Subcutaneous abdominal adipose tissue (tissue), 5 donors: ENCODE data around the gene SPAG6.

Source experiments
- H3K27ac ChIP-seq: one replicate; pipeline ENCODE4 v1.7.0; 2013; ENCODE audit warnings: low read depth, mild to moderate bottlenecking, inconsistent platforms, low read length, moderate library complexity
- H3K27me3 ChIP-seq, 5 donors: one replicate each; pipeline ENCODE4 v1.7.0; 2013; ENCODE audit warnings: low read length in 5 of 5, inconsistent platforms in 1 of 5; ENCODE audit not compliant: control insufficient read depth in 5 of 5, insufficient read depth in 4 of 5
- H3K36me3 ChIP-seq, 5 donors: one replicate each; pipeline ENCODE4 v1.7.0; 2013; ENCODE audit warnings: low read length in 5 of 5; ENCODE audit not compliant: control insufficient read depth in 5 of 5, insufficient read depth in 5 of 5
- H3K4me1 ChIP-seq, 5 donors: one replicate each; pipeline ENCODE4 v1.7.0; 2013; ENCODE audit warnings: low read length in 5 of 5, mild to moderate bottlenecking in 3 of 5, moderate library complexity in 1 of 5; ENCODE audit not compliant: control insufficient read depth in 5 of 5, insufficient read depth in 5 of 5
- H3K4me3 ChIP-seq, 5 donors: one replicate each; pipeline ENCODE4 v1.7.0; 2013; ENCODE audit warnings: low read length in 5 of 5, low read depth in 1 of 5
- H3K9ac ChIP-seq, 5 donors: one replicate each; pipeline ENCODE4 v1.7.0; 2013; ENCODE audit warnings: low read length in 5 of 5, mild to moderate bottlenecking in 4 of 5, moderate library complexity in 3 of 5
- H3K9me3 ChIP-seq, 5 donors: one replicate each; pipeline ENCODE4 v1.7.0; 2013; ENCODE audit warnings: low read length in 5 of 5; ENCODE audit not compliant: control insufficient read depth in 5 of 5
- donor health status: healthy.
- donor health status: healthy.
- donor health status: healthy.
- donor health status: healthy.
- donor health status: healthy.

Gene SPAG6

GRCh38 chr10:22451346-22451745, 106.0 kb downstream of the SPAG6 start:
- Histone ChIP-seq H3K27me3 (peaks cover 0 to 4% (median 0%) of the 10 kb centered on the region in 5 donors), H3K4me3 (no peak overlapping the region), H3K9me3 (peaks cover 0 to 3% (median 0%) of the 10 kb centered on the region in 5 donors), H3K4me1 (no peaks in the 10 kb centered on the region), H3K27ac (no peak overlapping the region), H3K36me3 (no peaks in the 10 kb centered on the region), H3K9ac (no peak overlapping the region)

- no peak overlapping the region for H3K4me3 ChIP-seq
Measured at GRCh38 chr10:22453320-22453719, 108.0 kb downstream of the SPAG6 start.

GRCh38 chr10:22453948-22454591, 108.8 kb downstream of the SPAG6 start:
- Histone ChIP-seq H3K9ac (no peak overlapping the region), H3K4me1 (no peaks in the 10 kb centered on the region), H3K36me3 (no peaks in the 10 kb centered on the region), H3K9me3 (peaks cover 0 to 3% (median 0%) of the 10 kb centered on the region in 5 donors), H3K27me3 (peaks cover 0 to 4% (median 0%) of the 10 kb centered on the region in 5 donors), H3K4me3 (no peak overlapping the region), H3K27ac (no peak overlapping the region)

More at GRCh38 chr10:22453320-22453719, 108.0 kb downstream of the SPAG6 start:
- Histone ChIP-seq H3K4me1 (no peaks in the 10 kb centered on the region), H3K9ac (no peak overlapping the region), H3K36me3 (no peaks in the 10 kb centered on the region), H3K9me3 (peaks cover 0 to 3% (median 0%) of the 10 kb centered on the region in 5 donors), H3K27me3 (peaks cover 0 to 4% (median 0%) of the 10 kb centered on the region in 5 donors), H3K27ac (no peak overlapping the region)

- Histone ChIP-seq H3K4me3 (no peak overlapping the region), H3K27ac (no peak overlapping the region), H3K9ac (no peak overlapping the region), H3K4me1 (no peaks in the 10 kb centered on the region), H3K9me3 (peaks cover 0 to 3% (median 0%) of the 10 kb centered on the region in 5 donors), H3K36me3 (no peaks in the 10 kb centered on the region), H3K27me3 (peaks cover 0 to 4% (median 0%) of the 10 kb centered on the region in 5 donors)
Measured at GRCh38 chr10:22454634-22455033, 109.3 kb downstream of the SPAG6 start.

GRCh38 chr10:22455068-22455857, 110.0 kb downstream of the SPAG6 start:
- Histone ChIP-seq H3K4me1 (no peaks in the 10 kb centered on the region), H3K9me3 (peaks cover 0 to 3% (median 0%) of the 10 kb centered on the region in 5 donors), H3K4me3 (no peak overlapping the region), H3K27me3 (peaks cover 0 to 4% (median 0%) of the 10 kb centered on the region in 5 donors), H3K9ac (no peak overlapping the region), H3K27ac (no peak overlapping the region), H3K36me3 (no peaks in the 10 kb centered on the region)

- peaks cover 0 to under 1% (median 0%) of the 10 kb centered on the region in 5 donors for H3K9me3 ChIP-seq
- H3K4me3 ChIP-seq: no peak overlapping the region
- no peaks in the 10 kb centered on the region for H3K4me1 ChIP-seq
- H3K27me3 ChIP-seq: peaks cover 0 to under 1% (median 0%) of the 10 kb centered on the region in 5 donors
- no peak overlapping the region for H3K9ac ChIP-seq
- H3K36me3 ChIP-seq: no peaks in the 10 kb centered on the region
- H3K27ac ChIP-seq: no peak overlapping the region
Measured at GRCh38 chr10:22456486-22456885, 111.2 kb downstream of the SPAG6 start.

GRCh38 chr10:22458272-22459038, 113.2 kb downstream of the SPAG6 start:
- H3K4me1 ChIP-seq: no peaks in the 10 kb centered on the region
- H3K36me3 ChIP-seq: no peaks in the 10 kb centered on the region
- no peak overlapping the region for H3K27ac ChIP-seq
- no peaks in the 10 kb centered on the region for H3K9me3 ChIP-seq
- no peak overlapping the region for H3K9ac ChIP-seq
- H3K27me3 ChIP-seq: peaks cover 0 to 4% (median 0%) of the 10 kb centered on the region in 5 donors
- H3K4me3 ChIP-seq: no peak overlapping the region

- Histone ChIP-seq H3K27ac (no peak overlapping the region), H3K4me1 (no peaks in the 10 kb centered on the region), H3K9me3 (no peaks in the 10 kb centered on the region), H3K27me3 (peaks cover 0 to 4% (median 0%) of the 10 kb centered on the region in 5 donors), H3K9ac (no peak overlapping the region), H3K36me3 (no peaks in the 10 kb centered on the region), H3K4me3 (no peak overlapping the region)
Measured at GRCh38 chr10:22459496-22459895, 114.2 kb downstream of the SPAG6 start.

GRCh38 chr10:22460101-22460500, 114.8 kb downstream of the SPAG6 start:
- Histone ChIP-seq H3K9me3 (no peaks in the 10 kb centered on the region), H3K9ac (no peak overlapping the region), H3K36me3 (no peaks in the 10 kb centered on the region), H3K27me3 (peaks cover 0 to 4% (median 0%) of the 10 kb centered on the region in 5 donors), H3K4me3 (no peak overlapping the region), H3K4me1 (no peaks in the 10 kb centered on the region), H3K27ac (no peak overlapping the region)
